GM12875 (cell line): Measurements from ENCODE around the gene SLC25A30.

Experiments
- H3K4me3 ChIP-seq: one replicate; pipeline ENCODE4 v1.5.1; 2011; ENCODE audit warnings: low read depth, low read length, control low read depth
- CTCF ChIP-seq: IDR thresholded peaks from 2 replicates; pipeline ENCODE4 v1.5.1; 2011; ENCODE audit warnings: low read depth, mild to moderate bottlenecking, control low read depth, inconsistent platforms, low read length, moderate library complexity, borderline replicate concordance; ENCODE audit not compliant: insufficient read depth

Gene SLC25A30

GRCh38 chr13:45374917-45375316 lies 43.3 kb downstream of the SLC25A30 start:
- H3K4me3 ChIP-seq, result no peak overlapping the region
- TF ChIP-seq CTCF, result no peak

GRCh38 chr13:45373162-45373547 lies 45.0 kb downstream of the SLC25A30 start:
- no peak overlapping the region for H3K4me3 ChIP-seq
- no peak for TF ChIP-seq CTCF

GRCh38 chr13:45372189-45373161 lies 45.7 kb downstream of the SLC25A30 start:
- no peak for TF ChIP-seq CTCF
- H3K4me3 ChIP-seq, result no peak overlapping the region

- peak; percentile 91 for TF ChIP-seq CTCF
- no peak overlapping the region for H3K4me3 ChIP-seq
These were observed 47.2 kb downstream of the SLC25A30 start for GRCh38 chr13:45370922-45371406.

GRCh38 chr13:45369116-45369515 lies 49.1 kb downstream of the SLC25A30 start:
- TF ChIP-seq CTCF, result no peak
- no peak overlapping the region for H3K4me3 ChIP-seq

GRCh38 chr13:45368571-45368970 lies 49.6 kb downstream of the SLC25A30 start:
- no peak overlapping the region for H3K4me3 ChIP-seq

More at GRCh38 chr13:45368571-45368970, 49.6 kb downstream of the SLC25A30 start:
- TF ChIP-seq CTCF, result no peak
